Hindlimb muscle (tissue), 1 donor: ENCODE measurements around the gene FTSJ3. TPM values are rescaled to one million over a fixed set of nuclear protein-coding genes. Genes with fewer than 3 reads are reported as not detected.

Experiments
- DNase-seq: peaks from one replicate; pipeline ENCODE4 v3.0.0-alpha.2; 2013
- polyA plus RNA-seq: library from polyadenylated mRNA; unstranded; fragments of 120-200 nt; gene quantifications from one replicate; pipeline ENCODE4 v1.2.1, GENCODE V29; 2013; ENCODE audit not compliant: insufficient read length

Gene FTSJ3
- polyA plus RNA-seq, 1 donor = 35.5 TPM

DNA sequence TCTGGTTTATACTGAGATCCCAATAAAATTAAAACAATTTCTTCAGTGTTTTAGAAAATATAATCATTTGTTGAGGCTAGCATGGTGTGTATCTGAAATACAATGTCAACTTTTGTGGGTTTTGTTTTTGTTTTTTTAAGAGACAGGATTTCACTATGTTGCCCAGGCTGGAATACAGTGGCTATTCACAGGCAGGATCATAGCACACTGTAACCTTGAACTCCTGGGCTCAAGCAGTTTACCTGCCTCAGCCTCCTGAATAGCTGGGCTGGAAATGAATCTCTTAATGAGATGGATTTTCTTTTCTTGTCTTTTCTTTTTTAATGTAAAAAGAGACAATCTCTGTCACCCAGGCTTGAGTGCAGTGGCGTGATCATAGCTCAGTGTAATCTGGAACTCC, 41.3 kb downstream of the FTSJ3 start:
- DNase-seq = no peak

DNA sequence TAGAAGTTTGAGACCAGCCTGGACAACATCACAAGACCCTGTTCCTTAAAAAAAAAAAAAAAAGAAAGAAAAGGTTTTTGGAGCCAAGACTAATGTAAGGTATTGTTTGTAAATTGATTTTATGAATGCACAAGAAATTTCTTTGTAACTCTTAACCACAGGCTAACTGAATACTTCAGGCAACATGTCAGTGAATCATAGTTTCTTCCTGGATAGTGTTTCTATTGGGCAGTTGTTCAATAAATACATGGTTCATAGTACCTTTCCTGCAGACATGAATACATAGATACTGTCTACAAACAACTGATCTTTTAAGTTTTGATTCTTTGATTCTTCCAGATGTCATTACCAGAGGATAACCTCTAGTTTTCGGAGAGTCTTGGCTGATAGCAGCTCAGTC, 41.9 kb downstream of the FTSJ3 start:
- DNase-seq = no peak

DNA sequence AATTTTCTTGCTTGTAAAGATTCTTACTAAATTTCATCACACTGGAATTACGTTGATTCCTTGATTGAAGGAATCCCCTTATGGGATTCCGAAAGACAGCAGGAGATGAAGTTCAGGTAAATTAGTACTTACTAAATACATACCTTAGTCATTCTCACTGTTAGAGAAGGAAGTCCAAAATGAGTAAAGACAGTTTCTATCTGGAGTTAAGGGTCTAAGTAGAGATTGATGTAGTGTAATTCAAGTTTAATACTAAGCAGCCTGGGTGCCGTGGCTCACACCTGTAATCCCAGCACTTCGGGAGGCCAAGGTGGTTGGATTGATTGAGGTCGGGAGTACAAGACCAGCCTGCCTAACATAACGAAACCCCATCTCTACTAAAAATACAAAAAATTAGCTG, 43.9 kb downstream of the FTSJ3 start:
- DNase-seq = no peak

DNA sequence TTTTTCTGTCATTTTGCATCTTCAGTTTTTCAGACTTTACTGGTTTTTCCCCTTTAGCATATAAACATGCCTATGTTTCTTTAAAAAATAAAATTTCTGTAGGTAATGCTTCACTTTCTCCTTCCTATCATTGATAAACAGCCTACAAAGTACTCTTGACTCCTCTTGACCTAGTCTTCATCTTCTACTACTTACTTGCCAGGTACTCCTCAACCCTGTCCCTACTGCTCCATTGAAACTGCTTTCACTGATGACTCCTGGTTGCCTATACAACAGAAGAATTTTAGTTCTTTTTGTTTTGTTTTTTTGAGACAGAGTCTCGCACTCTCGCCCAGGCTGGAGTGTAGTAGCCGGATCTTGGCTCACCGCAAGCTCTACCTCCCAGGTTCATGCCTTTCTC, 46.5 kb downstream of the FTSJ3 start:
- no peak for DNase-seq

DNA sequence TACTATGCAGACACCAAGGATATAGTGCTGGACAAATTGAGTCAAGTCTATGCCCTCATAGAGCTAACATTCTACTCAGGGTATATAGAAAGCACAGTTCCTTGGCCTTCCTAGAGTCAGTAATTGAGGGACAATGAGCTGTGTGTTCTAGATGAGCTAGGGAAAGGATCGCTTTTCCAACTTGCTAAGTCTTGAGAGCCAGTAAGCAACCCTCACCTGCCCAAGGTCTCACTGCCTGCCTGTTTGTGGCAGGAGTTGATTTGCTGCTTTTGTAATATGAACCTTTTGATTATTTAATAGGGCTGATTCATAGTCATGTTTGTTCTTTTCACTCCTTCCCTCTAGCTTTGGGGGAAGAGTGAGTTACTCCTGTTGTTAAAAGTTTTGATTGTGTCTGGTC, 47.0 kb downstream of the FTSJ3 start:
- no peak for DNase-seq

DNA sequence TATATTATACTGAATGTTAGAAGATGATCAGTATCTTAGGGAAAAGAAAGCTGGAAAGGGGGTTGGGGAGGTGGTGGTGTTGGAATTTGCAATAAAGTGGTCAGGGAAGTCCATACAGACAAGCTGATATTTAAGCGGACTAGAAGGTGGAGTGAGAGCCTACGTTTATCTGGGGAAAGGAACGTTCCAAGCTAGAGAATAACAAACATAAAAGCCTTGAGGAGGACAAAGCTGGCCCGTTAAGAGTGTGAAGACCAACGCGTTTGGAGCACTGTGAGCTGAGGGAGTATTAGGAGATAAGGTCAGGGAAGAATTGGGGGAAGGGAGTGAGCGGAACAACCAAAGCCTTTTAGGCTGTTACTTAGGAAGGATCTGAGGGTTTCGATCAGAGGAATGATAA, 52.0 kb downstream of the FTSJ3 start:
- no peak for DNase-seq

DNA sequence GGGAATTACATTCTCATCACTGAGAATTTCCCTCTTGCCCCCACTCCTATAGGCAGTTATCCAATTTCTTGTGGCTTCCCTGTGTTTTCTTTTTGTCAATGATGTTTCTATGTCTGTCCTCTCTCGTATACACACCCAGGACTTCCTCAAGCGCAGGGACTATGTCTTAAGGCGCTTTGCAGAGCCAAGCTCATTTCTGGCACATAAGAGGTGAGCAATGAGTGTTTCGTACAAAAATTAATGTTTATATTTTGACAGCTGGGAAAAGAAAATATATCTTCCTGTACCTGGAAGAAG, 52.5 kb downstream of the FTSJ3 start:
- DNase-seq = no peak

DNA sequence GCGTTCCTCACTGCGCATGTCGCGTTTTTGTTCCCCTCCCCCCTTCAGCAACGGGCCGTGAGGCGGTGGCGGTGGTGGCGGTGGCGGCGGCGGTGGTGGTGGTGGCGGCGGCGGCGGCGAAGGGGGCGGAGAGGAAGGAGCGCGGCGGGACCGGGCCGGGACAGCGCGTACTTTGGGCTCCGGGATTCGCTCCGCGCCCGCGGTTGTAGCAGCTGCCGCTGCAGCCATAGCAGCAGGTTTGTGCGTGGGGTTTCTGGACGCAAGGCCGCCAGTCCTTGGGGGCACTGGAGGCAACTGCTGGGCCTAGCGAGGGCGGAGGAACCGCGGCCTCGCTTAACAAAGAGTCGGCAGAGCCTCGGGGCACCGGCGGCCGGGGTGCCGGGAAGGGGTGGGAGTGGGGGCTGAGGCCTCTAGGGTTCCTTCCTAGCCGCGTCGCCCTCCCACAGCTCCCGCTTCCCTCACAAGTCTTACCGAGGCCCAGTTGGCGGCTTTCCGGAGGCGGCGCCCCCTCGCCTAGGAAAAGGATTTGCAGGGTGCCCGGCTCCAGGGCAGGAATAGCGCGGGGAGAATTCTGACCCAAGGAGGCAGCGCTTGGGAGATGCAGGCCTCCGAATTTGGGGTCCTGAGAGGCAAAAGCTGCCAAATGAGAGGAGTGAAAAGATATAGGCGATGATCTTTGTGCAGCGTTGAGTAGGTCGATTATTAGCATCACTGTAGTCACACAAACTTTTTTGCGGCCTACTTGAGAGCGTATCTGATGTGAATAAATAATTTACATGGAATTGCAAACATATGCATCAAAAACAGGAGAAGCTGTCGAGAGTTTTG, 53.1 kb downstream of the FTSJ3 start, which contains the start of gene DDX42:
DDX42 (plus strand) TSS at position 30 of the 828 bp plus-strand sequence. CDS start 12,880 bp downstream, outside the sequence.
- peak; percentile 57 for DNase-seq

DNA sequence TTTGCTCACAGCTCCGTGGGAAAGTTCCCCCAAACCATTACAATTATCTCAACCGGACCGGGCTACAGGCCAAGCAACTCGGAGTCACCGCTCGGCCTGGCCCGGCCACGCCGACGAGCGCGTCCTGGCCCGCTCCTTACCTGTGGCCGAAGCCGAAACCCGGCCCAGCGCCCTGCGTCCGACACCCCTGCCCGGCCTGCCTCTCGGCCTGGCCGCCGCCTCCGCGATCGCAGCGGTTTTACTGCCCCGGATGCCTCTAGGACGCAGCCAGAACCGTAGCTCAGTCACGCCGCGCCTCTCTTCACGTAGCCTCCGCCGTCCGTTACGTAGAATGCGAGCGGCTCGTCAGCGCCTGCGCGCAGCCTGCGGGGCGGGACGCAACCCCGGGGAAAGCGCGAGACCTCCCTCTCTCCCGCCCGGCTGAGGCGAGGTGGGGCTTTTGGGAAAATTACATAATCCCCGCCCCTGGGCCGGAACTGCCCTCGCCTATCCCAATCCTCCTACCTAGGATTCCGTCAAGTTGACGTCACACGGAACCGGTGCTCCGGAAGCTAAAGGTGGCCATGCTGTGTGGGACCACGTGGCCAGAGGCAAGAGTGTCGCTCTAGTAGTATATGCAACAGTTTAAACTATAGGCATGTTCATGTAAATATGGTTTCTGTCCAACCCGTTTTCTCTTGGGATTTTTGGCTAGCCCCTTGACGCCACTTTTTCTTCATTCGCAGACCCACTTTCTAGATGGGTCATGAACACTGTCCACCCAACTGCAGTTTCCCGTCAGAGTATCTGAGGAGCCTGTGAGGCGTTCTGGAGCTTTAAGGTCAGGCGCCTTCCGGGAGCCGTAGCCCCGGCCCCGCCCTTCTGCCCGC, 54.0 kb downstream of the FTSJ3 start, which contains the start of gene CCDC47:
CCDC47 (minus strand) TSS at position 326 of the 869 bp plus-strand sequence. CDS start 7,422 bp downstream, outside the sequence.
- peak; percentile 100 for DNase-seq

DNA sequence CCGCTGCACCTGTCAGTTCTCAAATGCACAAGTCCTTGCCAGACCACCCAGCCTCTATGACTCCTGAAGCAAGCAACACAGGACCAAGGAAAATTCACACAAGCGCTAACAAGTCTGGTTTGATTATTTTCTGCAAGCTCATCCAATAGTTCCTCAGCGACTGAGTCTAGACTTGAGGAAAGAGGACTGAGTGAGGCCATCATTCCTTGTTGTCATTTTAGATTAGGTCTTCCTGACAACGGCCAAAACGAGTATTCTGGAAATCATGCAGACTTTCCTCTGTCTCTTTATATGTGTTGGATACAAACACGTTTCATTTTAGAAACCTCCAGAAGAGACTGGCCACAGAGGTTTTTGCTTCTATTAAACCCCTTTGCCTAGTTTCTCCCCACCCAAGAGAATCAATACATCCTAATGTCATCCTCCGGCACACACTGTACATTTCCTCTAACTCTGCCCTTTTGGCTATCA, 54.6 kb downstream of the FTSJ3 start:
- DNase-seq = peak; percentile 1

Other genes with a start within 250 kb of the FTSJ3 start
- 17.8 TPM for gene TACO1, start 226.8 kb downstream of the FTSJ3 start, polyA plus RNA-seq
- 27.6 TPM for gene MAP3K3, start 205.2 kb downstream of the FTSJ3 start, polyA plus RNA-seq
- gene LIMD2, start 127.5 kb downstream of the FTSJ3 start, polyA plus RNA-seq = 10.4 TPM
- gene STRADA, start 85.9 kb downstream of the FTSJ3 start, polyA plus RNA-seq = 32.5 TPM
- 47.8 TPM for gene CCDC47, start 54.1 kb downstream of the FTSJ3 start, polyA plus RNA-seq
- gene DDX42, start 53.5 kb downstream of the FTSJ3 start, polyA plus RNA-seq = 106 TPM
- gene PSMC5, start 232 bp downstream of the FTSJ3 start, polyA plus RNA-seq = 96.2 TPM
- gene SMARCD2, start 15.0 kb upstream of the FTSJ3 start, polyA plus RNA-seq = 28.6 TPM
- gene CSH2, start 46.0 kb upstream of the FTSJ3 start, polyA plus RNA-seq = 0.61 TPM
- not detected for gene GH2, start 54.3 kb upstream of the FTSJ3 start, polyA plus RNA-seq
- gene CSH1, start 68.9 kb upstream of the FTSJ3 start, polyA plus RNA-seq = 0.50 TPM
- not detected for gene CSHL1, start 83.6 kb upstream of the FTSJ3 start, polyA plus RNA-seq
- not detected for gene GH1, start 91.2 kb upstream of the FTSJ3 start, polyA plus RNA-seq
- gene CD79B, start 104.7 kb upstream of the FTSJ3 start, polyA plus RNA-seq = 4.4 TPM
- 66.3 TPM for gene SCN4A, start 145.3 kb upstream of the FTSJ3 start, polyA plus RNA-seq
- 2.5 TPM for gene PRR29, start 170.7 kb upstream of the FTSJ3 start, polyA plus RNA-seq
- gene ICAM2, start 193.0 kb upstream of the FTSJ3 start, polyA plus RNA-seq = 28.6 TPM